Measurements from ENCODE around the gene MEGF6. TPM values are rescaled to one million over a fixed set of nuclear protein-coding genes. Genes with fewer than 3 reads are reported as not detected.
"Not testable (repeated sequence)": the region's sequence is repeated elsewhere in the genome, so short reads cannot be mapped to it uniquely, and the experiment has no call there.

Gene MEGF6
- total RNA-seq, 1 donor from 2014 or later: 57.1 TPM

GRCh38 chr1:3625151-3625907, 14.0 kb upstream of the MEGF6 start:
- Histone ChIP-seq H3K36me3 (peaks cover 40% of the 10 kb centered on the region), H3K4me3 (peak overlapping the region; percentile 99), H3K4me1 (peaks cover 39% of the 10 kb centered on the region), H3K27me3 (ENCODE audit: low read depth) (no peaks in the 10 kb centered on the region), H3K27ac (peak overlapping the region; percentile 88), H3K9me3 (no peaks in the 10 kb centered on the region)
- intact Hi-C loops (cut with DNase I): no loop called here
- no peak for TF ChIP-seq CTCF (IDR thresholded peaks at IDR 0.05)
- DNase-seq (peak; percentile 60), ATAC-seq (peak; percentile 2 to 18)

GRCh38 chr1:3624200-3625136, 13.2 kb upstream of the MEGF6 start, which contains the start of gene TPRG1L:
TPRG1L (plus strand) TSS chr1:3625015; CDS start chr1:3625073, 58 bp downstream.
- ATAC-seq: peak; percentile 99
- peak; percentile 99 for DNase-seq
- peaks cover 32% of the 10 kb centered on the region for H3K36me3 ChIP-seq
- no peaks in the 10 kb centered on the region for H3K27me3 ChIP-seq (ENCODE audit: low read depth)
- intact Hi-C loops (cut with DNase I): no loop called here
- peak within 1 kb of the TSS; percentile 99 for H3K4me3 ChIP-seq
- H3K9me3 ChIP-seq: no peaks in the 10 kb centered on the region
- TF ChIP-seq CTCF (IDR thresholded peaks at IDR 0.05): no peak
- peak within 1 kb of the TSS; percentile 88 for H3K27ac ChIP-seq
- H3K4me1 ChIP-seq: peaks cover 36% of the 10 kb centered on the region

- Histone ChIP-seq H3K4me1 (peaks cover 43% of the 10 kb centered on the region), H3K36me3 (peaks cover 23% of the 10 kb centered on the region), H3K27ac (peak overlapping the region; percentile 88), H3K9me3 (no peaks in the 10 kb centered on the region), H3K4me3 (peak overlapping the region; percentile 99), H3K27me3 (ENCODE audit: low read depth) (no peaks in the 10 kb centered on the region)
- intact Hi-C loops (cut with DNase I): no loop called here
- TF ChIP-seq CTCF (IDR thresholded peaks at IDR 0.05): no peak
- DNase-seq (no peak), ATAC-seq (no peak)
Observed at GRCh38 chr1:3623441-3624199, 12.3 kb upstream of the MEGF6 start.

GRCh38 chr1:3622102-3622501, 10.8 kb upstream of the MEGF6 start:
- H3K9me3 ChIP-seq; H3K27ac ChIP-seq; H3K4me3 ChIP-seq; DNase-seq; ATAC-seq; H3K36me3 ChIP-seq; H3K27me3 ChIP-seq (ENCODE audit: low read depth); intact Hi-C loops (cut with DNase I): not testable (repeated sequence)
- H3K4me1 ChIP-seq: peaks cover 47% of the 10 kb centered on the region

- H3K4me1 ChIP-seq: peaks cover 45% of the 10 kb centered on the region
Observed at GRCh38 chr1:3621151-3621671, 9.9 kb upstream of the MEGF6 start.

More at GRCh38 chr1:3621151-3621671, 9.9 kb upstream of the MEGF6 start:
- H3K36me3 ChIP-seq; intact Hi-C loops (cut with DNase I); H3K4me3 ChIP-seq; H3K27me3 ChIP-seq (ENCODE audit: low read depth); H3K27ac ChIP-seq; ATAC-seq; H3K9me3 ChIP-seq: not testable (repeated sequence)
- DNase-seq: peak; percentile 66
- TF ChIP-seq CTCF (IDR thresholded peaks at IDR 0.05): peak; percentile 72

Measured in lower lobe of right lung (tissue), 2 donors.